Central memory CD8-positive, alpha-beta T cell (primary cell): Measurements from ENCODE around the gene COX15.
"Not testable (repeated sequence)": the region's sequence is repeated elsewhere in the genome, so short reads cannot be mapped to it uniquely, and the experiment has no call there.

ENCODE experiments used
- ATAC-seq: fragments of 150-1000 bp; cut with Tn5 transposase; replicated peaks from 2 replicates; pipeline ENCODE4 v1.10.0; 2022; ENCODE audit warnings: mild to moderate bottlenecking, moderate FRiP score, moderate number of reproducible peaks; ENCODE audit not compliant: poor library complexity, severe bottlenecking; ENCODE audit errors: extremely low read depth
- DNase-seq, 2 donors: peaks; one replicate each; pipeline ENCODE4 v3.0.0; 2021; ENCODE audit warnings: low spot score in 2 of 2
- H3K27ac Mint-ChIP-seq: one replicate; pipeline ENCODE4 v1.8.0; 2022; ENCODE audit warnings: low read depth, mild to moderate bottlenecking, moderate library complexity, mixed read lengths
- H3K27me3 Mint-ChIP-seq: one replicate; pipeline ENCODE4 v1.8.0; 2022; ENCODE audit warnings: mixed read lengths
- H3K36me3 Mint-ChIP-seq: one replicate; pipeline ENCODE4 v1.8.0; 2022; ENCODE audit warnings: mild to moderate bottlenecking, moderate library complexity, mixed read lengths; ENCODE audit not compliant: insufficient read depth
- H3K4me1 Mint-ChIP-seq: one replicate; pipeline ENCODE4 v1.8.0; 2022; ENCODE audit warnings: mixed read lengths
- H3K4me3 Mint-ChIP-seq: one replicate; pipeline ENCODE4 v1.8.0; 2022; ENCODE audit warnings: mild to moderate bottlenecking, moderate library complexity, mixed read lengths
- H3K9me3 Mint-ChIP-seq: one replicate; pipeline ENCODE4 v1.8.0; 2022; ENCODE audit warnings: mixed read lengths

The COX15 gene

DNA sequence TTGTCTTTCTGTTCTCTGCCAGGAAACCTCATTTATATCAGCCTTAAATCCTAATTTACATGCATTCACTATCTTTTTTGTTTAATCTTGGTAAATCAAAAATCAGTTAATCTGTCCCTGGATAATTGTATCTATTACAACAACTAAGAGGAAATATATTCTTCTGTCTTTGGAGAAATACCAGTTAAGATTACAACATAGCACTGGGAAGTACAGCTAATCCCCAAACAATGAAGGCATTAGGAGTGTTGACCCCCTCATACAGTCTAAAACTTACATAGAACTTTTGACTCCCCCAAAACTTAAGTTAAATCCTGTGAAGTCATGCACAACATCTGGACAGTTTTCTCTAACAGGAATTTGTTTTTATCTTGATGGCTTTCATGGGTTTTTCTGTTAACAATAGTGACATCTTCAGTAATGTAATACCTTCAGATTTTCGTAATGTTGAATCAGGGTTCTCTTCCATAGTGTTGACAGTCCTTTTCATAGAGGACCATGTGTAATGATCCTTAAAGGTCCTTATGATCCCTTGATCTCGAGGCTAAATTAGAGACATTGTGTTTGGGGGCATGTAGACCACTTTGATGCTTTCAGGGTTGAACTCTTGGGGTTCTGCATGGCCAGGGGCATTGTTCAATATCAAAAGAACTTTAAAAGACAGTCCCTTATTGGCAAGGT, 26.4 kb upstream of the COX15 start:
- H3K4me1 Mint-ChIP-seq, result no peaks in the 10 kb centered on the region
- H3K9me3 Mint-ChIP-seq, result no peaks in the 10 kb centered on the region
- ATAC-seq (no peak), DNase-seq (no peak)
- H3K27ac Mint-ChIP-seq, result no peak overlapping the region
- H3K4me3 Mint-ChIP-seq, result no peak overlapping the region
- H3K36me3 Mint-ChIP-seq, result peaks cover 28% of the 10 kb centered on the region
- H3K27me3 Mint-ChIP-seq, result no peaks in the 10 kb centered on the region

DNA sequence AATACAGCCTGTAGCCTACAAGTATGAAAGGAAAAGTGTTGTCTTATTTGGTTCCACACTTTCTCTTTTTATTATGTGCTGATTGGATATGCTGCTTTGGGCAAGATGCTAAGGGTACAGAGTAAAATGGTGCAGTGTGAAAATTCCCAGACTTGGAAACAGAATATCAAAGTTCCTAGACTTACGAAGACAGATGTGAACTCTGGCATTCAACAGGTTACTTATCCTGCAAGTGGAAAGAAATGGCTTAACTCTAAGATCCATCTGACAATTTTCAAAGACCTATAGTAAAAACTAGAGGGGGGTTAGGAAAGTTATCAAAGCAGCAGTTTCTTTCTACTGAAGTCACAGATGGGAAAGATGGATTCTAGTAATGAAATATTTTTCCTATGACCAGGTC, 24.2 kb upstream of the COX15 start:
- no peak for ATAC-seq
- no peaks in the 10 kb centered on the region for H3K4me1 Mint-ChIP-seq

DNA sequence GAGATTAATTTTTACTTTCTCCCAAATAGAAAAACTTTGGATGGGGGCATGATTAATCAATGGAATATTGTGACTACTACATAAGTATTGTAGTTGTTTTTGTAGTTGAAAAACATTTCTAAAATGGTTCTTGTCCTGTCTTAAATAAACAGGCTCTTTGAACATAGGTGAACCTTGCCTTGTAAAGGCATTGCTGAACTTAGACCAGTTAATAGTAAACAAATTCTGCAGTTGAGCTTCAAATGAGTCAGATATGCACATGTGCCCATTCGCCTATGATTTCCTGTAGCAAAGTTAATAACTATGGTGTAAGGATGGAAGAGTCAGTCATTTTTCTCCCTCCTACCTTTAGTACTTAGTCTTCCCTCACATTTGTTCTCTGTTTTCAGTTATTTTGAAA, 22.7 kb upstream of the COX15 start:
- Mint-ChIP-seq H3K27me3 (no peaks in the 10 kb centered on the region), H3K9me3 (no peaks in the 10 kb centered on the region)

More for the DNA sequence above, 24.2 kb upstream of the COX15 start:
- DNase-seq, result no peak
- Mint-ChIP-seq H3K4me3 (no peak overlapping the region), H3K9me3 (no peaks in the 10 kb centered on the region), H3K27me3 (no peaks in the 10 kb centered on the region), H3K27ac (no peak overlapping the region), H3K36me3 (peaks cover 44% of the 10 kb centered on the region)

DNA sequence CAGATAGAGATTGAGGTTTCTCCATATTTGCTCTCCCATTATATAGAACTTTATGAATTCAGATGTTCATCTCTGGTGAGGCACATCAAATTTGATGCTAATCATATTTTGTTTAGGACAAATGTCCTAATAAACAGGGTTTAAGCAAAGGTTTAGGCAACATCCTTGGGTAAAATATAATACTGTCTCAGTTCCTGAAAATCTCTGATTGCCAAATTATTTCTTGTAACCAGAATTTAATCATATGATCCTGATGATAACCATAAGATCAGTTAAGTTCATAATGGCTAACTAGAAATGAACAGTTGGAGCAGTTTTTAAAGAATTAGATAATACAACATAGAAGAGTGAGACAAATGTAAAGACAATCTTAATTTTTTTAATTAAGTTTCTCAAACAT, 18.7 kb upstream of the COX15 start:
- ATAC-seq (no peak), DNase-seq (no peak)
- peaks cover 59% of the 10 kb centered on the region for H3K36me3 Mint-ChIP-seq
- H3K4me1 Mint-ChIP-seq, result peaks cover 13% of the 10 kb centered on the region
- no peaks in the 10 kb centered on the region for H3K9me3 Mint-ChIP-seq
- no peak overlapping the region for H3K27ac Mint-ChIP-seq
- H3K27me3 Mint-ChIP-seq, result no peaks in the 10 kb centered on the region
- H3K4me3 Mint-ChIP-seq, result no peak overlapping the region

More for the DNA sequence above, 22.7 kb upstream of the COX15 start:
- DNase-seq (no peak), ATAC-seq (no peak)
- peaks cover 53% of the 10 kb centered on the region for H3K36me3 Mint-ChIP-seq
- H3K4me3 Mint-ChIP-seq, result no peak overlapping the region
- no peak overlapping the region for H3K27ac Mint-ChIP-seq
- H3K4me1 Mint-ChIP-seq, result no peaks in the 10 kb centered on the region

DNA sequence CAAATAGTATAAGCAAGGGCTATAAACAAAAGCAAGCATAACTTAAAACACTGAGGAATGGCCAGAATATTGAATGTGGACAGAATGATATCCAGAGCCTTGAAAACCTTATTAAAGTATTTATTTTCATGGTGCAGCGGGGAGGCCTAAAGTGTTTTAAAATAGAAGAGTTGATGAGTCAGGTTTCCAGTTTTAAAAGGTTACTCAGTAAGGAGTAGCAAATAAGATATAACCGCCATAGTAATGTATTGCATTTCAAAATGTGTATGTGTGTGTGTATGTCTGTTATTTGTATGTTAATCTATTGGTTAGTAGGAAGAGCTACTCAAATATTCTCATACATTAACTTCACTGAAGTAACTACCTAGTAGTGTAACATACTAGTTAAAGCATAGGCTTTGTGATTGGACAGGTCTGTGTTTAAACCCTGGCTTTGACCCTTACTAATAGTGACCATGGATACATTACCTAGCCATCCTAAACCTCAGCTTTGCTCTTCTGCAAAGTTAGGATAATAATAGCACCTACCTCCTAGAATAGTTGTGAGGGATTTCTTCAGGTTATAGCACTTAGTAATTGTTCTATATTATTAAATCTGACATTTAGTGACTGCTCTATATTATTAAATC, 17.0 kb upstream of the COX15 start:
- ATAC-seq (no peak), DNase-seq (no peak)
- H3K4me1 Mint-ChIP-seq, result peaks cover 18% of the 10 kb centered on the region
- H3K36me3 Mint-ChIP-seq, result peaks cover 66% of the 10 kb centered on the region
- peak overlapping the region; percentile 9 for H3K27ac Mint-ChIP-seq
- H3K27me3 Mint-ChIP-seq, result no peaks in the 10 kb centered on the region
- no peak overlapping the region for H3K4me3 Mint-ChIP-seq
- no peaks in the 10 kb centered on the region for H3K9me3 Mint-ChIP-seq

DNA sequence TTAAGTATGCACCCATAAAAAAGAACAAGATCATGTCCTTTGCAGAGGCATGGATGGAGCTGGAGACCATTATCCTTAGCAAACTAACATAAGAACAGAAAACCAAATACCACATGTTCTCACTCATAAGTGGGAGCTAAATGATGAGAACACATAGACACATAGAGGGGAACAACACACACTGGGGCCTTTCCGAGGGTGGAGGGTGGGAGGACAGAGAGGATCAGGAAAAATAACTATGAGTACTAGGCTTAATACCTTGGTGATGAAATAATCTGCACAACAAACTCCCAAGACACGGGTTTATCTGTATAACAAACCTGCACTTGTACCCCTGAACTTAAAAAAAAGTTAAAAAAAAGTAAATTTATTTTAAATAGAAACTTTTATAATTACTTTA, 14.2 kb upstream of the COX15 start:
- not testable (repeated sequence) for DNase-seq, H3K27ac Mint-ChIP-seq, H3K27me3 Mint-ChIP-seq, H3K4me3 Mint-ChIP-seq, ATAC-seq, H3K9me3 Mint-ChIP-seq
- peaks cover 40% of the 10 kb centered on the region for H3K4me1 Mint-ChIP-seq
- peaks cover 69% of the 10 kb centered on the region for H3K36me3 Mint-ChIP-seq

DNA sequence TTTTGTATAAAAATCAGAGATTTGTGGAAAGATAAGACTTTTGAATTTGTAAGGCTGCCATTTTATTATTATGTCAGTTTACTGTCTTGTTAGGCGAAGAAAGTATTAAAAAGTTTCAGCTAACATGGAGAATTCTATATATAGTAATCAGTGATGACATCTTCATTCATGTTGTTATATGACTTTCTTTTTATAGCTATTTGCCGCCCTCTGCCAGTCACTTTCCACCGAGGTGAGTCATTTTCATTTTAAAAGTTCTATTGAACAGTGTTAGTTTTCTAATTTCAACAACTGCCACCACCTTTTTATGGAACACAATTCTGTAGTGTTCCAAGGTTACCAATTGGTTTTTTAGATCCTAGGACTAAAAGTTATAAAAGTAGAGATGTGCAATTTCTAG, 11.9 kb upstream of the COX15 start:
- DNase-seq (no peak), ATAC-seq (no peak)
- H3K27me3 Mint-ChIP-seq, result no peaks in the 10 kb centered on the region
- peaks cover 39% of the 10 kb centered on the region for H3K4me1 Mint-ChIP-seq
- H3K9me3 Mint-ChIP-seq, result peaks cover 5% of the 10 kb centered on the region
- H3K36me3 Mint-ChIP-seq, result peaks cover 63% of the 10 kb centered on the region
- H3K27ac Mint-ChIP-seq, result no peak overlapping the region
- H3K4me3 Mint-ChIP-seq, result no peak overlapping the region

DNA sequence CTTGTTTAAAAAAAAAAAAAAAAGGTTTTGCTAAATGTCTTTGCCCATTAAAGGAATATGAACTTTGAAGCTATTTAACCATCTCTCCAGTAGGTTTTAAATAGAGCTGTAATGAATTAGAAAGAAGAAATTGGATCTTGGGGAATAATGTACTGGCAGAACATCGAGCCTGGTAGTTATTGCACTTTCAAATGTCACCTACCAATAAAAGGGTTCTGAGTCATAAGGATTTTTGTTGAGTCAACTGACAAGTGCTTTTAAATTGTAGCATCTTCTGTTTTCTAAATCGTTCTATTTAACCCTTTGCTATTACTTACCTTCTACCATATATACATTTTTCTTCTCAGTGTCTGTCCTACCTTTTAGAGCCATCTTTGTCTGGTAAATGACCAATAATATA, 10.8 kb upstream of the COX15 start:
- H3K36me3 Mint-ChIP-seq, result peaks cover 61% of the 10 kb centered on the region
- no peak overlapping the region for H3K27ac Mint-ChIP-seq
- no peak for ATAC-seq
- no peaks in the 10 kb centered on the region for H3K27me3 Mint-ChIP-seq
- no peak for DNase-seq
- H3K9me3 Mint-ChIP-seq, result peaks cover 5% of the 10 kb centered on the region
- H3K4me1 Mint-ChIP-seq, result peaks cover 29% of the 10 kb centered on the region
- H3K4me3 Mint-ChIP-seq, result no peak overlapping the region

DNA sequence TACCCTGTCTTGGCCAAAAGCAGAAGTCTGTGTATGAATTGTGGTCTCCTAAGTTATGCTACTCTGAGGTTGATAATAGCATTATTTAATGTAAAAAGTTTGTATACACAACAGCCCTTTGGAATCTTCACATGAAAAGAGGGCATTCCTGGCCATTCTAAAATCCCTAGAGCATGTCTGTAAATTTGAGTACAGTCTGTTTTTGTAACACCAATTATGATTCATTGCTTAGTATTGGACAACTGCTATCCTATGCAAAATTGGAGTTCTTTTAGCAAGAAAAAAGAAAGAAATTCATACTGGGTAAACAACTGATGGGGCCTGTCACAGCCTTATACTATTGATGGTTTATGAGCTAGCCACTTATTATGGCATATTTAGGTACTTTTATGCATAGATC, 10.3 kb upstream of the COX15 start:
- DNase-seq, result no peak
- Mint-ChIP-seq H3K9me3 (peaks cover 5% of the 10 kb centered on the region), H3K27me3 (no peaks in the 10 kb centered on the region), H3K4me3 (no peak overlapping the region), H3K4me1 (peaks cover 31% of the 10 kb centered on the region), H3K36me3 (peaks cover 61% of the 10 kb centered on the region), H3K27ac (no peak overlapping the region)
- ATAC-seq, result no peak

DNA sequence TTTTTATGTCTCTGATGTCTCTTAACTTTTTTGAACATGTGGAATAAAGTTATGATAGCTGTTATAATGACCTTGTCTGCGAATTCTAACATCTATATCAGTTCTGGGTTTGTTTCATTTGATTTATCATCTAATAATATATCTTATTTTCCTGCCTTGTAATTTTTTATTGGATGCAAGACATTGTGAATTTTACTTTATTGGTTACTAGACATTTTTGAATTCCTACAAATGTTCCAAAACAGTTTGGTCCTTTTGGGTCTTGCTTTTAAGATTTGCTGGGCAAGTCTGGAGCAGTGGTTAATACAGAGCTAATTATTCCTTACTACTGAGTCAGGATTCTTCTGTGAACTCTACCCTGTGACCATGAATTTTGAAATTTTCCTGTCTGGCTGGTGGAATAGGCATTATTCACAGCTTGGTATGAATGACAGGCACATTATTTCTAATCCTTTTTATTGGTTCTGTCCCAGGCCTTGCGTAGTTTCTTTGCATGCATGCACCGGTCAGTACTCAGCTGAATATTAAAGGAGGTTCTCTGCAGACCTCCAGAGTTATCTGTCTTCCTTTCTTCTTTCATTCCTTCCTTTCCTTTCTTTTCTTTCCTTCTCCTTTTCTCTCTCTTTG, 9.1 kb upstream of the COX15 start:
- peaks cover 64% of the 10 kb centered on the region for H3K36me3 Mint-ChIP-seq

DNA sequence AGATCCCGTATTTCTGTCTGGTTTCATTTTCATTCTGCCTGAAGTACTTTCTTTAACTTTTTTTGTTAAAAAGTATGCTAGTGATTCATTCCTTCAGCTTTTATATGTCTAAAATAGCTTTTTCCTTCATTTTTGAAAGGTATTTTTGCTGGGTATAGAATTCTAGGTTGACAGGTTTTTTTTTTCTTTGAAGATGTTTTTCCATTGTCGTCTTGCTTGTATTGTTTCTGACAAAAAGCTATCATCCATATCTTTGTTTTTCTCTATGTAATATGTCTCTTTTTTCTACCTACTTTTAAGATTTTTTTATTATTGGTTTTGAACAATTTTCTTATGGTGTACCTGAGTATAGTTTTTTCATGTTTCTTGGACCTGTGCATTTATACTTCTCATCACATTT, 8.3 kb upstream of the COX15 start:
- Mint-ChIP-seq H3K27ac (no peak overlapping the region), H3K9me3 (peaks cover 5% of the 10 kb centered on the region), H3K4me1 (peaks cover 35% of the 10 kb centered on the region), H3K27me3 (no peaks in the 10 kb centered on the region), H3K36me3 (peaks cover 62% of the 10 kb centered on the region), H3K4me3 (no peak overlapping the region)
- ATAC-seq (no peak), DNase-seq (no peak)

More for the DNA sequence above, 9.1 kb upstream of the COX15 start:
- H3K4me3 Mint-ChIP-seq, result no peak overlapping the region
- peaks cover 34% of the 10 kb centered on the region for H3K4me1 Mint-ChIP-seq
- no peaks in the 10 kb centered on the region for H3K27me3 Mint-ChIP-seq
- DNase-seq (no peak), ATAC-seq (no peak)
- H3K9me3 Mint-ChIP-seq, result peaks cover 5% of the 10 kb centered on the region
- H3K27ac Mint-ChIP-seq, result peak overlapping the region; percentile 41

DNA sequence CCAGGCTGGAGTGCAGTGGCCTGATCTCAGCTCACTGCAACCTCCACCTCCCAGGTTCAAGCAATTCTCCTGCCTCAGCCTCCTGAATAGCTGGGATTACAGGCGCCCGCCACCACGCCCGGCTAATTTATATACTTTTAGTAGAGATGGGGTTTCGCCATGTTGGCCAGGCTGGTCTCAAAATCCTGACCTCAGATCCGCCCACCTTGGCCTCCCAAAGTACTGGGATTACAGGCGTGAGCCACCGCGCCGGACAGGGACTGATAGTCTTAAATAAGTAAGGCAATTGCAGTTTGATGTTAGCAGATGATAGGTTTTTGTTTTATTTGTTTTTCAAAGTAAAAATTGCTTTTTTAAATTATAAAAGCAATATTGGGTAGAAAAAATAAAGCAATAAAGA, 2.2 kb upstream of the COX15 start:
- Mint-ChIP-seq H3K36me3 (peaks cover 33% of the 10 kb centered on the region), H3K4me1 (peaks cover 45% of the 10 kb centered on the region), H3K4me3 (peak overlapping the region; percentile 100)
- not testable (repeated sequence) for DNase-seq, H3K27ac Mint-ChIP-seq, ATAC-seq, H3K9me3 Mint-ChIP-seq, H3K27me3 Mint-ChIP-seq

DNA sequence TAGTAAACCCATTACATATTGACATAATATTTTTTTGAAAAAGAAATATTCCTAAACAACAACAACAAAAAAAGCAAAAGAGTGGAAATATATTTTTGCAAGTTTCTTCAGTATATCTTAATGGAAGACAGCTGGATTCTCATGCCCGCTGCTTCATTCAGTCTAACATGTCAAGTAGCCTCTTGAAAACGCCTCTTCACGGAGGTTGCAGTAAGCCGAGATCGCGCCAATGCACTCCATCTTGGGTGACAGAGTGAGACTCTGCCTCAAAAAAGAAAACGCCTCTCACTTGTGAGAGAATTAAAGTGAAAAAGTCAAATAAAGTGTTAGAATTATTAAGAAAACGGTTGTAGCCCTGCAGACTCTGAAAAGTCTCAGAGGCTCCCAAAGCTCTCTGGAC, 1.4 kb upstream of the COX15 start:
- Mint-ChIP-seq H3K4me3 (peak overlapping the region; percentile 100), H3K9me3 (no peaks in the 10 kb centered on the region), H3K36me3 (peaks cover 32% of the 10 kb centered on the region), H3K27ac (peak overlapping the region; percentile 99), H3K27me3 (no peaks in the 10 kb centered on the region), H3K4me1 (peaks cover 47% of the 10 kb centered on the region)
- DNase-seq, result no peak
- no peak for ATAC-seq
